IMR-90 (cell line): Measurements from ENCODE around the gene TPGS2. TPM values are rescaled to one million over a fixed set of nuclear protein-coding genes. Genes with fewer than 3 reads are reported as not detected.

Experiments used
- ATAC-seq: fragments of 200-7000 bp; cut with Tn5 transposase; 2 replicates; pipeline ENCODE4 v1.9.1; 2020; ENCODE audit warnings: low read depth, mild to moderate bottlenecking, moderate library complexity
- BruUV-seq: library from RNA; stranded (reverse); fragments of 400-500 nt; replicated peaks from 2 replicates; lab custom pipeline; 2021; lab: Mats Ljungman, UMichigan
- CTCF ChIA-PET: fragments of 300-600 bp; formaldehyde crosslinking; extraction: SDS; loops from one replicate; lab custom pipeline; 2021; ENCODE audit warnings: antibody characterized with exemption; lab: Yijun Ruan, JAX
- POLR2A ChIA-PET: fragments of 300-600 bp; sonication (Branson Sonifier 250); formaldehyde crosslinking; loops from one replicate; lab custom pipeline; 2022; ENCODE audit warnings: antibody characterized with exemption; ENCODE audit not compliant: unreplicated experiment; lab: Charles Lee
- DNase-seq: peaks from one replicate; pipeline ENCODE4 v3.0.0; 2013
- H2AFZ ChIP-seq: replicated peaks from 2 replicates; pipeline ENCODE3; 2013; ENCODE audit warnings: low read length, mild to moderate bottlenecking; ENCODE audit not compliant: poor library complexity
- H2AK5ac ChIP-seq: 2 replicates; pipeline ENCODE4 v1.6.1; 2013; ENCODE audit warnings: low read depth, low read length, inconsistent platforms
- H2AK9ac ChIP-seq: replicated peaks from 2 replicates; pipeline ENCODE3; 2013; ENCODE audit warnings: mild to moderate bottlenecking, low read depth, low read length, moderate library complexity; ENCODE audit not compliant: poor library complexity
- H2BK120ac ChIP-seq: 2 replicates; pipeline ENCODE4 v1.6.1; 2013; ENCODE audit warnings: low read depth, low read length, inconsistent platforms
- H2BK15ac ChIP-seq: 3 replicates; pipeline ENCODE4 v1.6.1; 2013; ENCODE audit warnings: low read depth, low read length, inconsistent platforms
- H2BK20ac ChIP-seq: 2 replicates; pipeline ENCODE4 v1.6.1; 2013; ENCODE audit warnings: low read depth, mild to moderate bottlenecking, inconsistent platforms, low read length, moderate library complexity
- H2BK5ac ChIP-seq: 2 replicates; pipeline ENCODE4 v1.6.1; 2013; ENCODE audit warnings: mild to moderate bottlenecking, low read depth, low read length, inconsistent platforms; ENCODE audit not compliant: poor library complexity, severe bottlenecking
- H3K14ac ChIP-seq: replicated peaks from 2 replicates; pipeline ENCODE4 v1.6.1; 2013; ENCODE audit warnings: low read depth, low read length, inconsistent platforms
- H3K18ac ChIP-seq: 2 replicates; pipeline ENCODE4 v1.6.1; 2013; ENCODE audit warnings: low read depth, low read length, control low read depth
- H3K23ac ChIP-seq: 2 replicates; pipeline ENCODE4 v1.6.1; 2013; ENCODE audit warnings: low read depth, low read length, inconsistent platforms
- H3K27ac ChIP-seq: 2 replicates; pipeline ENCODE4 v1.5.1; 2013; ENCODE audit warnings: mild to moderate bottlenecking, control low read depth, low read length; ENCODE audit not compliant: insufficient read depth
- H3K27me3 ChIP-seq: 2 replicates; pipeline ENCODE4 v1.6.1; 2013; ENCODE audit warnings: low read length; ENCODE audit not compliant: control insufficient read depth, insufficient read depth
- H3K36me3 ChIP-seq: 2 replicates; pipeline ENCODE4 v1.6.1; 2013; ENCODE audit warnings: low read length, mixed read lengths; ENCODE audit not compliant: control insufficient read depth, insufficient read depth
- H3K4ac ChIP-seq: 2 replicates; pipeline ENCODE4 v1.6.1; 2013; ENCODE audit warnings: low read depth, low read length, inconsistent platforms
- H3K4me1 ChIP-seq: 2 replicates; pipeline ENCODE4 v1.6.1; 2013; ENCODE audit warnings: low read length, mixed read lengths; ENCODE audit not compliant: control insufficient read depth, insufficient read depth
- H3K4me2 ChIP-seq: 2 replicates; pipeline ENCODE4 v1.6.1; 2013; ENCODE audit warnings: low read depth, mild to moderate bottlenecking, control low read depth, low read length, moderate library complexity
- H3K4me3 ChIP-seq: 2 replicates; pipeline ENCODE4 v1.5.1; 2013; ENCODE audit warnings: low read depth, mild to moderate bottlenecking, control low read depth, low read length, moderate library complexity; ENCODE audit not compliant: insufficient read depth
- H3K56ac ChIP-seq: 2 replicates; pipeline ENCODE4 v1.6.1; 2013; ENCODE audit warnings: low read length, inconsistent platforms; ENCODE audit not compliant: insufficient read depth; ENCODE audit errors: extremely low read depth
- H3K79me1 ChIP-seq, 2 experiments: 2 replicates each; pipeline ENCODE4 v1.6.1; 2013; ENCODE audit warnings: low read length in 2 of 2, inconsistent platforms in 1 of 2, low read depth in 1 of 2
- H3K9ac ChIP-seq: 2 replicates; pipeline ENCODE4 v1.6.1; 2013; ENCODE audit warnings: low read depth, low read length, control low read depth
- H3K9me1 ChIP-seq: 2 replicates; pipeline ENCODE4 v1.6.1; 2013; ENCODE audit warnings: low read length, inconsistent platforms; ENCODE audit not compliant: insufficient read depth
- H3K9me3 ChIP-seq: 2 replicates; pipeline ENCODE4 v1.6.1; 2013; ENCODE audit warnings: low read length; ENCODE audit not compliant: control insufficient read depth, insufficient read depth
- H4K20me1 ChIP-seq: 2 replicates; pipeline ENCODE4 v1.6.1; 2013; ENCODE audit warnings: low read length, inconsistent platforms; ENCODE audit not compliant: insufficient read depth
- H4K5ac ChIP-seq: 2 replicates; pipeline ENCODE4 v1.6.1; 2013; ENCODE audit warnings: mild to moderate bottlenecking, low read depth, low read length, control low read depth
- H4K8ac ChIP-seq, 2 experiments: 2 replicates each; pipeline ENCODE4 v1.6.1; 2013; ENCODE audit warnings: low read depth in 2 of 2, low read length in 2 of 2, control low read depth in 1 of 2, inconsistent platforms in 1 of 2
- H4K91ac ChIP-seq: 2 replicates; pipeline ENCODE4 v1.6.1; 2013; ENCODE audit warnings: low read depth, low read length, inconsistent platforms; ENCODE audit not compliant: insufficient read depth
- CEBPB ChIP-seq: IDR thresholded peaks from 2 replicates; pipeline ENCODE4 v1.6.1; 2012; ENCODE audit warnings: low read depth, low read length, improper control_type of control experiment
- CHD1 ChIP-seq: IDR thresholded peaks from 2 replicates; pipeline ENCODE4 v1.6.1; 2012; ENCODE audit warnings: low read depth, low read length, improper control_type of control experiment
- MAFK ChIP-seq: IDR thresholded peaks from 2 replicates; pipeline ENCODE4 v1.6.1; 2012; ENCODE audit warnings: low read depth, low read length, improper control_type of control experiment
- MAZ ChIP-seq: IDR thresholded peaks from 2 replicates; pipeline ENCODE4 v1.6.1; 2012; ENCODE audit warnings: low read depth, mild to moderate bottlenecking, low read length, improper control_type of control experiment, moderate library complexity, borderline replicate concordance
- NFE2L2 ChIP-seq: fragments of 150-350 bp; IDR thresholded peaks from 2 replicates; pipeline ENCODE4 v1.6.1; 2016; ENCODE audit warnings: low read depth, mild to moderate bottlenecking, low read length
- RAD21 ChIP-seq: IDR thresholded peaks from 2 replicates; pipeline ENCODE4 v1.6.1; 2012; ENCODE audit warnings: low read length, improper control_type of control experiment
- RCOR1 ChIP-seq: IDR thresholded peaks from 2 replicates; pipeline ENCODE4 v1.6.1; 2012; ENCODE audit warnings: mild to moderate bottlenecking, low read length, improper control_type of control experiment; ENCODE audit not compliant: insufficient replicate concordance
- SMC3 ChIP-seq: fragments of 150-350 bp; IDR thresholded peaks from 2 replicates; pipeline ENCODE4 v1.6.1; 2016; ENCODE audit warnings: low read depth, mild to moderate bottlenecking, antibody characterized with exemption, low read length, moderate library complexity
- WGBS, 2 experiments: methylation state at CpG; one replicate each; pipeline versions ENCODE4 v1.1.5 to v1.1.7; 2013; ENCODE audit warnings: missing lambda C conversion rate in 2 of 2; ENCODE audit not compliant: insufficient read length in 1 of 2; ENCODE audit errors: extremely low coverage in 2 of 2; 5-methylcytosine and 5-hydroxymethylcytosine counted together
- dilution Hi-C: fragments of 300-500 bp; cut with HindIII; formaldehyde crosslinking; loops from one replicate; pipeline ENCODE4 v1.14.3; 2018; ENCODE audit warnings: low sequenced_read_pairs; ENCODE audit not compliant: unreplicated experiment
- in situ Hi-C: fragments of 300-500 bp; cut with MboI; formaldehyde crosslinking; loops from 3 replicates; pipeline ENCODE4 v1.14.3; 2019; ENCODE audit warnings: low sequenced_read_pairs, inconsistent platforms, mixed read lengths
- intact Hi-C: fragments of 100-400 bp; cut with micrococcal nuclease; formaldehyde crosslinking; loops from 2 replicates; pipeline ENCODE4 v1.10.0; 2022
- polyA plus RNA-seq, 3 experiments: library from polyadenylated mRNA; depleted of rRNA; stranded (reverse); fragments of >200 nt; gene quantifications; 2 replicates each; pipeline ENCODE4 v1.2.3, GENCODE V29; 2012; ENCODE audit warnings: low replicate concordance in 1 of 3
- total RNA-seq: library from RNA; depleted of rRNA; stranded (reverse); fragments of >200 nt; gene quantifications from 2 replicates; pipeline ENCODE4 v1.2.3, GENCODE V29; 2012
- TF ChIP-seq, protein P1 (sequence below): conservative IDR thresholded peaks from 2 replicates; pipeline ENCODE4 v1.5.1; 2012; ENCODE audit warnings: mild to moderate bottlenecking, low read depth, low read length, improper control_type of control experiment

TPGS2 gene
- total and polyA plus RNA-seq, 2 of the 4 experiments (the other 2 are of a cell fraction) = 201 to 294 TPM

DNA sequence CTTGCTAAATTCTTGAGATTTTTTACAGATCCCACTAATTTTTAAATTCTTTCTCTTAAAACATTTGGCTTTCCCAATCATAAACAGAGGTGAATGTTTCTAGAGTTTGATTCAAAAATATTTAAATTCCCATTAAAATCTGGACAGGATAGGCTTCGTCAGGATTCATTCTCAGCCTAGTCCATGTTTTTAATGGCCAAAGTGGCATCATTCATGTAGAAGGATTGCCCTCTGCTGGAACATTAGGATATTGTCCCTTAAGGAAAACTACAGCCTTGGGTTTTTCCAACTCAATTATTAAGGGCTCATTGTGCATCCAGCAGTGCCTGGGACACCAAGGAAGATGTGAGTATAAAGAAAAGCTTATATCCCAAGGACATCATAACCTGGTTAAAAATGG is 71.7 kb downstream of the TPGS2 start:
- H3K23ac ChIP-seq = no peak overlapping the region
- H3K9me3 ChIP-seq = no peaks in the 10 kb centered on the region
- H3K27ac ChIP-seq = no peak overlapping the region
- H3K79me1 ChIP-seq = peaks cover 0 to 7% of the 10 kb centered on the region in 2 experiments; a peak in 2 of 4 replicates
- peak overlapping the region; percentile 81 for H2BK20ac ChIP-seq
- no peak overlapping the region for H3K56ac ChIP-seq
- intact Hi-C loops = loop anchor here (1.0 to 10.0 kb wide), 10 partner anchors 52 to 1002 kb away; partner anchors contain the start of gene FHOD3
- in situ Hi-C loops = loop anchor here (5.0 to 10.0 kb wide), 2 partner anchors 75 to 472 kb away; no protein-coding TSS in a partner anchor
- no peak overlapping the region for H3K14ac ChIP-seq
- H4K5ac ChIP-seq = no peak overlapping the region
- H2BK120ac ChIP-seq = peak overlapping the region; percentile 38; the same call in 1 of the 2 replicates
- CTCF ChIA-PET = interaction anchor here (0.5 to 1.4 kb wide), 5 partner anchors 65 to 598 kb away, joined by 3 to 9 read pairs (median 4); no protein-coding TSS in a partner anchor
- DNase-seq (peak; percentile 80), ATAC-seq (peak; percentile 82)
- H3K18ac ChIP-seq = no peak overlapping the region
- peak overlapping the region; percentile 48 for H2BK5ac ChIP-seq
- H3K4me3 ChIP-seq = no peak overlapping the region
- H3K4me2 ChIP-seq = no peak overlapping the region
- peaks cover 4% of the 10 kb centered on the region for H3K36me3 ChIP-seq
- H3K9me1 ChIP-seq = peaks cover 27% of the 10 kb centered on the region
- peak overlapping the region; percentile 84; the same call in 1 of the 2 replicates for H3K4ac ChIP-seq
- H2BK15ac ChIP-seq = 0 out of 3 replicates have a peak overlapping the region, but pooled peaks have one; percentile 55
- dilution Hi-C loops = no loop called here
- peaks cover 22% of the 10 kb centered on the region for H3K4me1 ChIP-seq
- H2AK9ac ChIP-seq = no peak overlapping the region
- H3K27me3 ChIP-seq = no peaks in the 10 kb centered on the region
- no TSS peak for BruUV-seq
- no peak overlapping the region for H2AFZ ChIP-seq
- TF ChIP-seq CHD1 (no peak), RAD21 (peak; percentile 92), CEBPB (no peak), MAFK (no peak), SMC3 (peak; percentile 93), MAZ (no peak), RCOR1 (no peak), NFE2L2 (no peak)
- TF ChIP-seq, protein P1, sequence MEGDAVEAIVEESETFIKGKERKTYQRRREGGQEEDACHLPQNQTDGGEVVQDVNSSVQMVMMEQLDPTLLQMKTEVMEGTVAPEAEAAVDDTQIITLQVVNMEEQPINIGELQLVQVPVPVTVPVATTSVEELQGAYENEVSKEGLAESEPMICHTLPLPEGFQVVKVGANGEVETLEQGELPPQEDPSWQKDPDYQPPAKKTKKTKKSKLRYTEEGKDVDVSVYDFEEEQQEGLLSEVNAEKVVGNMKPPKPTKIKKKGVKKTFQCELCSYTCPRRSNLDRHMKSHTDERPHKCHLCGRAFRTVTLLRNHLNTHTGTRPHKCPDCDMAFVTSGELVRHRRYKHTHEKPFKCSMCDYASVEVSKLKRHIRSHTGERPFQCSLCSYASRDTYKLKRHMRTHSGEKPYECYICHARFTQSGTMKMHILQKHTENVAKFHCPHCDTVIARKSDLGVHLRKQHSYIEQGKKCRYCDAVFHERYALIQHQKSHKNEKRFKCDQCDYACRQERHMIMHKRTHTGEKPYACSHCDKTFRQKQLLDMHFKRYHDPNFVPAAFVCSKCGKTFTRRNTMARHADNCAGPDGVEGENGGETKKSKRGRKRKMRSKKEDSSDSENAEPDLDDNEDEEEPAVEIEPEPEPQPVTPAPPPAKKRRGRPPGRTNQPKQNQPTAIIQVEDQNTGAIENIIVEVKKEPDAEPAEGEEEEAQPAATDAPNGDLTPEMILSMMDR = peak; percentile 86
- POLR2A ChIA-PET = no interaction called here
- no peak overlapping the region; the same call in 1 of the 2 replicates for H3K9ac ChIP-seq
- no CpG with 5 or more reads among the region's 1 CpG for WGBS, 2 experiments
- H2AK5ac ChIP-seq = no peak overlapping the region; the same call in 1 of the 2 replicates
- peak overlapping the region; percentile 81; the same call in 1 of the 2 replicates for H4K91ac ChIP-seq
- 0 out of 4 replicates have a peak overlapping the region, but pooled peaks of 1 of the 2 experiments have one; percentile 1 for H4K8ac ChIP-seq
- no peaks in the 10 kb centered on the region for H4K20me1 ChIP-seq
